Measurements from ENCODE around the gene ERGIC1. TPM values are rescaled to one million over a fixed set of nuclear protein-coding genes. Genes with fewer than 3 reads are reported as not detected.

ERGIC1 gene
- polyA plus RNA-seq, 1 donor from 2014 or later = 59.1 TPM

DNA sequence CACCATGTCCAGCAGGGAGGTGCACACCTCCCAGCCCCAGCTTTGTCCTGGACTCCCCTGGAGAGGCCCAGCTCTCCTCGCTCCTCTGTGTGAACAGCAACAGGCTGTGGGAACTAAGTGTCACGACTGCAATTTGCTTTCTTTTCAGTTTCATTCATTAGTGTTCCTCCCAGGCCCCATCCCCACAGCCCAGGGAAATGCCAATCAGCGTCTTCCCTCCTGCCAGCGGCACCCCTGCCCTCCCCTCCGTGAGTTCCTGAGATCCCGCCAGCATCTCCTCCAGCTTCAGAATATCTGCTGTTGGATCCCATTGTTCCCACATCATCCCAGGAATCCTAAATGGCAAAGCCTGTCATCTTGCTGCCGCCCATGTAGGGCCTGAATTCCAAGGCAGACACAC is 112.1 kb downstream of the ERGIC1 start:
- no peak overlapping the region for H3K9ac ChIP-seq (ENCODE audit: low read length)
- H3K79me2 ChIP-seq (replicated peaks; ENCODE audit: insufficient read depth, low read length) = no peaks in the 10 kb centered on the region
- H3K4me3 ChIP-seq (ENCODE audit: low read length) = no peak overlapping the region
- H2AFZ ChIP-seq (ENCODE audit: low read depth, low read length) = no peak overlapping the region
- no peaks in the 10 kb centered on the region for H4K20me1 ChIP-seq (ENCODE audit: insufficient read depth)
- no peaks in the 10 kb centered on the region for H3K9me3 ChIP-seq (ENCODE audit: low read length)
- no peaks in the 10 kb centered on the region for H3K9me2 ChIP-seq (ENCODE audit: insufficient read depth, low read length)
- no peak overlapping the region for H3K27ac ChIP-seq (ENCODE audit: low read length)
- TF ChIP-seq SMC3 (conservative IDR thresholded peaks at IDR 0.05; ENCODE audit: poor library complexity) (no peak), RAD21 (conservative IDR thresholded peaks at IDR 0.05) (no peak), EZH2 (IDR thresholded peaks at IDR 0.05; ENCODE audit: borderline replicate concordance, insufficient read depth, low read length, poor library complexity, severe bottlenecking) (no peak), MXI1 (conservative IDR thresholded peaks at IDR 0.05; ENCODE audit: poor library complexity, severe bottlenecking) (no peak), TAF1 (IDR thresholded peaks at IDR 0.05; ENCODE audit: low read depth) (no peak), POLR2AphosphoS5 (IDR thresholded peaks at IDR 0.05) (no peak), EP300 (conservative IDR thresholded peaks at IDR 0.05; ENCODE audit: poor library complexity, severe bottlenecking) (no peak)
- TF ChIP-seq, protein P1, sequence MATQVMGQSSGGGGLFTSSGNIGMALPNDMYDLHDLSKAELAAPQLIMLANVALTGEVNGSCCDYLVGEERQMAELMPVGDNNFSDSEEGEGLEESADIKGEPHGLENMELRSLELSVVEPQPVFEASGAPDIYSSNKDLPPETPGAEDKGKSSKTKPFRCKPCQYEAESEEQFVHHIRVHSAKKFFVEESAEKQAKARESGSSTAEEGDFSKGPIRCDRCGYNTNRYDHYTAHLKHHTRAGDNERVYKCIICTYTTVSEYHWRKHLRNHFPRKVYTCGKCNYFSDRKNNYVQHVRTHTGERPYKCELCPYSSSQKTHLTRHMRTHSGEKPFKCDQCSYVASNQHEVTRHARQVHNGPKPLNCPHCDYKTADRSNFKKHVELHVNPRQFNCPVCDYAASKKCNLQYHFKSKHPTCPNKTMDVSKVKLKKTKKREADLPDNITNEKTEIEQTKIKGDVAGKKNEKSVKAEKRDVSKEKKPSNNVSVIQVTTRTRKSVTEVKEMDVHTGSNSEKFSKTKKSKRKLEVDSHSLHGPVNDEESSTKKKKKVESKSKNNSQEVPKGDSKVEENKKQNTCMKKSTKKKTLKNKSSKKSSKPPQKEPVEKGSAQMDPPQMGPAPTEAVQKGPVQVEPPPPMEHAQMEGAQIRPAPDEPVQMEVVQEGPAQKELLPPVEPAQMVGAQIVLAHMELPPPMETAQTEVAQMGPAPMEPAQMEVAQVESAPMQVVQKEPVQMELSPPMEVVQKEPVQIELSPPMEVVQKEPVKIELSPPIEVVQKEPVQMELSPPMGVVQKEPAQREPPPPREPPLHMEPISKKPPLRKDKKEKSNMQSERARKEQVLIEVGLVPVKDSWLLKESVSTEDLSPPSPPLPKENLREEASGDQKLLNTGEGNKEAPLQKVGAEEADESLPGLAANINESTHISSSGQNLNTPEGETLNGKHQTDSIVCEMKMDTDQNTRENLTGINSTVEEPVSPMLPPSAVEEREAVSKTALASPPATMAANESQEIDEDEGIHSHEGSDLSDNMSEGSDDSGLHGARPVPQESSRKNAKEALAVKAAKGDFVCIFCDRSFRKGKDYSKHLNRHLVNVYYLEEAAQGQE (IDR thresholded peaks at IDR 0.05; ENCODE audit: borderline replicate concordance) = no peak
- TF ChIP-seq, protein P2, sequence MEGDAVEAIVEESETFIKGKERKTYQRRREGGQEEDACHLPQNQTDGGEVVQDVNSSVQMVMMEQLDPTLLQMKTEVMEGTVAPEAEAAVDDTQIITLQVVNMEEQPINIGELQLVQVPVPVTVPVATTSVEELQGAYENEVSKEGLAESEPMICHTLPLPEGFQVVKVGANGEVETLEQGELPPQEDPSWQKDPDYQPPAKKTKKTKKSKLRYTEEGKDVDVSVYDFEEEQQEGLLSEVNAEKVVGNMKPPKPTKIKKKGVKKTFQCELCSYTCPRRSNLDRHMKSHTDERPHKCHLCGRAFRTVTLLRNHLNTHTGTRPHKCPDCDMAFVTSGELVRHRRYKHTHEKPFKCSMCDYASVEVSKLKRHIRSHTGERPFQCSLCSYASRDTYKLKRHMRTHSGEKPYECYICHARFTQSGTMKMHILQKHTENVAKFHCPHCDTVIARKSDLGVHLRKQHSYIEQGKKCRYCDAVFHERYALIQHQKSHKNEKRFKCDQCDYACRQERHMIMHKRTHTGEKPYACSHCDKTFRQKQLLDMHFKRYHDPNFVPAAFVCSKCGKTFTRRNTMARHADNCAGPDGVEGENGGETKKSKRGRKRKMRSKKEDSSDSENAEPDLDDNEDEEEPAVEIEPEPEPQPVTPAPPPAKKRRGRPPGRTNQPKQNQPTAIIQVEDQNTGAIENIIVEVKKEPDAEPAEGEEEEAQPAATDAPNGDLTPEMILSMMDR (IDR thresholded peaks at IDR 0.05; ENCODE audit: poor library complexity, severe bottlenecking) = no peak
- H3F3A ChIP-seq (ENCODE audit: insufficient read depth, low read length, poor library complexity, severe bottlenecking) = no peaks in the 10 kb centered on the region
- H3K36me3 ChIP-seq (ENCODE audit: insufficient read depth, low read length) = no peaks in the 10 kb centered on the region
- H3K27me3 ChIP-seq (ENCODE audit: insufficient read depth, low read depth, low read length) = no peaks in the 10 kb centered on the region
- no peak overlapping the region for H3K4me2 ChIP-seq (ENCODE audit: low read length)

DNA sequence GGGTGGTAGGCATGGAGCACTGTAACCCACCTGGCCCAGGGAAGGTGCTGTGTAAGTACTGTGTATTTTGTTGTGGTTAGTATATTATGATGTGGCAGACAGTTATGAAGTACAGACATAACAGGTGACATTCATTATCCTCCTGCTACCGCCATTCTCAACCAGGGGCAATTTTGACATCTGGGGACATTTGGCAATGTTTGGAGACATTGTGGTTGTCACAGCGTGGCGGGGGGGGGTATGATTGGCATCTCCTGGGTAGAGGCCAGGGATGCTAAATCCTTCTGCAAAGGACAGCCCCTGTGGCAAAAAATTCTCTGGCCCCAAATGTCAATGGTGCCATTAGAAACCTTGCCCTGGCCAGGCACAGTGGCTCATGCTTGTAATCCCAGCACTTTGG is 115.4 kb downstream of the ERGIC1 start:
- Histone ChIP-seq H3K27ac (ENCODE audit: low read length) (no peak overlapping the region), H3K4me3 (ENCODE audit: low read length) (no peak overlapping the region), H3K9ac (ENCODE audit: low read length) (no peak overlapping the region), H3K9me3 (ENCODE audit: low read length) (no peaks in the 10 kb centered on the region), H4K20me1 (ENCODE audit: insufficient read depth) (no peaks in the 10 kb centered on the region), H3K9me2 (ENCODE audit: insufficient read depth, low read length) (no peaks in the 10 kb centered on the region), H3F3A (ENCODE audit: insufficient read depth, low read length, poor library complexity, severe bottlenecking) (no peaks in the 10 kb centered on the region), H3K36me3 (ENCODE audit: insufficient read depth, low read length) (no peaks in the 10 kb centered on the region), H3K79me2 (replicated peaks; ENCODE audit: insufficient read depth, low read length) (no peaks in the 10 kb centered on the region), H2AFZ (ENCODE audit: low read depth, low read length) (no peak overlapping the region), H3K27me3 (ENCODE audit: insufficient read depth, low read depth, low read length) (no peaks in the 10 kb centered on the region), H3K4me2 (ENCODE audit: low read length) (no peak overlapping the region)
- TF ChIP-seq, protein P1 (IDR thresholded peaks at IDR 0.05; ENCODE audit: borderline replicate concordance) = no peak
- TF ChIP-seq MXI1 (conservative IDR thresholded peaks at IDR 0.05; ENCODE audit: poor library complexity, severe bottlenecking) (no peak), RAD21 (conservative IDR thresholded peaks at IDR 0.05) (no peak), POLR2AphosphoS5 (IDR thresholded peaks at IDR 0.05) (no peak)
